Motor neuron (in vitro differentiated cells): Measurements from ENCODE around the gene GLB1L2. TPM values are rescaled to one million over a fixed set of nuclear protein-coding genes. Genes with fewer than 3 reads are reported as not detected.

Experiments used
- ATAC-seq, 8 experiments: fragments of 200-7000 bp; cut with Tn5 transposase; replicated peaks in 6 of 8; 2 replicates each; pipeline ENCODE4 v1.8.0; 2021; ENCODE audit warnings: mild to moderate bottlenecking in 8 of 8, moderate library complexity in 8 of 8
- H3K27ac ChIP-seq, 2 donors: fragments of 250-450 bp; sonication (Bioruptor Pico); 2 replicates each; pipeline ENCODE4 v1.9.0; 2021; ENCODE audit warnings: antibody characterized with exemption in 2 of 2, mild to moderate bottlenecking in 2 of 2, moderate library complexity in 1 of 2
- H3K4me1 ChIP-seq, 2 donors: fragments of 250-450 bp; sonication (Bioruptor Pico); replicated peaks in 1 of 2; 2 replicates each; pipeline ENCODE4 v1.6.1; 2021; ENCODE audit warnings: antibody characterized with exemption in 2 of 2, mild to moderate bottlenecking in 2 of 2, moderate library complexity in 1 of 2
- H3K4me3 ChIP-seq, 5 donors: fragments of 250-450 bp; sonication (Bioruptor Pico); 2 replicates each; pipeline ENCODE4 v1.9.0; 2021; ENCODE audit warnings: antibody characterized with exemption in 5 of 5, mild to moderate bottlenecking in 5 of 5, moderate library complexity in 4 of 5
- WGBS, 10 experiments: fragments of 450-650 bp; shearing (Covaris generic); methylation state at CpG; one replicate each; pipeline ENCODE4 v1.0.0; 2022; 5-methylcytosine and 5-hydroxymethylcytosine counted together
- in situ Hi-C, 9 experiments: fragments of 400-800 bp; cut with MboI; loops; one replicate each; pipeline ENCODE4 v1.15.0; 2021; ENCODE audit warnings: low sequenced_read_pairs in 9 of 9, low pct_unique_long_range_greater_than_20kb in 2 of 9; ENCODE audit not compliant: unreplicated experiment in 9 of 9
- total RNA-seq, 8 experiments: library from RNA; unstranded; fragments of 300-600 nt; gene quantifications; 2 replicates each; pipeline versions ENCODE4 v1.2.3 to v1.2.4, GENCODE V29; 2022

Gene GLB1L2
- total RNA-seq, 8 experiments from 2014 or later: 1.8 to 13.6 (median 5.2) TPM

DNA sequence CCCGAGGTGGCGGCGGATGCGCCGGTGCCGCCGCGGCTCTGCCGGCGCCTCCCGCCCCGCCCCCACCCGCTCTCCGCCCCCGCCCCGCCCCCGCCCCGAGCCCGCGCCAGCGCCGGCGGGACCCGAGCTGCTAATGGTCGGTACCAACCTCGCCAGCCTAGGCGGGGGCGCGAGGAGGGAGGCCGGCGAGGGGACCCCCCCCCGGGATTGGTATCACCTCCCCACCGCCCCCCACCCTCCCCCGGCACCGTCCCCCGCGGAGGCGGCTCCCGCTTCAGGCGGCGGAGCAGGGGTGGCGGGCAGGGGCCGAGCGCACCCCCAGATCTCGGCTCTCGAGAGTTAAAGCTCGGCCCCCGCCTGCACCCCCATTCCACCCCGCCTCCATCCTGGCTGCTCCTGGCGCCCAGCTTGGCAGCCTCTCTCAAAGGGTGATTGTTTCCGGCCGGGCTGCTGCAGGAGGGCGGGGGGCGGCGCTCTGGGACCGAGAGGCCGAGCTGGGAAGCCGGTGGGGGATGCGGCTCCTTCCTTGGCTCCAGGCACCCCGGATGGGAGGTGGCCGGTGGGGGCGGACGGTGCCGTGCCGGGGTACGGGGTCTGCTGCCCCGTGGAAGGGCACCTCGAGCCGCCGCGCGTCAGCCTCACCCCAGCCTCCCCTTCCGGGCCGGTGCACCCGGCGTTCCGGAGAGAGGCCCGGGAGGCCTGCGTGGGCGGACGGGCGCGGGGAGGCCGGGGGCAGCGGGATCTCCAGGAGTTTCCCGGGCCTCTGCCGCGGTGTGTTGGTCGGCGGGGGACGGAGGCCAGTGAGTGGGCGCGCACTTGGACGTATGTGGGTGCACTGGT, 80.6 kb downstream of the GLB1L2 start, which contains the start of gene B3GAT1:
Gene B3GAT1, minus strand, starts transcription at position 40 of the 840 bp plus-strand sequence. CDS start 24,583 bp downstream, outside the sequence.
- Histone ChIP-seq H3K4me3 (peak within 1 kb of the TSS; percentile 58 to 94 (median 73)), H3K27ac (peak within 1 kb of the TSS; percentile 66 to 67), H3K4me1 (peaks cover 49 to 54% of the 10 kb centered on the region in 2 donors)
- in situ Hi-C loops: no loop called here
- ATAC-seq: peak in 6 of 8 experiments; percentile 57 to 75 (median 73)
- no CpG with 5 or more reads among the region's 94 CpGs for WGBS, 10 experiments

DNA sequence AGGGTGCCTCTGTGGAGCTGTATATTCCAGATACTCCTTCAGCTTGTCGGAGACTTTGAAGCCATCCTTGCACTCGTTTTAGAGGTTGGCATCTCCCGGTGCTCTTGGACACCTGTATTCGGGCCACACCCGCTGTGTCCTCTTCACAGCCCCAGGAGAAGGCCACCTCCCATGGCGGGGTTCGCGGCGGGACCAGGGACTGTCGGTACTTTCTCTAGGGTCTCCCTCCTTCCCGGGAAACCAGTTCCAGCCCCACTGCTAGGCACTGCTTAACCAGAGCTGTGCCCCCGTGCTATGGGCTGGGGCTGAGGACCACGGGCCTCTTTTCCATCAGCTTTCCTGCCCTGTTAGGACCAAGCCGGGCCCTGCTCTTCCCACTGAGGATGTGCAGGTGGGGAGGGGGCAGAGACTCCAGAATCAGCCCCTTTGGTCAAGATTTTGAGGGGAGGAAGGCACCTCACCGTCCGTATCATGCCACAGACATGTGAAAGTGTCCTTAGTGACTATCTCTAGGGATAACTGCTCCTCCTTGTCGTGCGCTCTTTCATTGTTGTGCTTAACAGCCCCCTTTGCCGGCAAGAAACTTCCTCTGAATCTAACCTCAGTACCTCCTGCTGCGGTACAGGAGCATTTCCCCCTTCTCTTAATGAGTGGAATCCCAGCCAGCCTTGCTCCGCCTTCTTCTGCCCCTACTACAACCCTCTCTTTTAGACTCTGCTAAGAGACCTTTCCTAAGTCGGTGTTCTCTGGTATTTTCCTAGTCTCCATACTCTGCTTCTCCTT, 81.4 kb downstream of the GLB1L2 start:
- no peak overlapping the region for H3K27ac ChIP-seq

DNA sequence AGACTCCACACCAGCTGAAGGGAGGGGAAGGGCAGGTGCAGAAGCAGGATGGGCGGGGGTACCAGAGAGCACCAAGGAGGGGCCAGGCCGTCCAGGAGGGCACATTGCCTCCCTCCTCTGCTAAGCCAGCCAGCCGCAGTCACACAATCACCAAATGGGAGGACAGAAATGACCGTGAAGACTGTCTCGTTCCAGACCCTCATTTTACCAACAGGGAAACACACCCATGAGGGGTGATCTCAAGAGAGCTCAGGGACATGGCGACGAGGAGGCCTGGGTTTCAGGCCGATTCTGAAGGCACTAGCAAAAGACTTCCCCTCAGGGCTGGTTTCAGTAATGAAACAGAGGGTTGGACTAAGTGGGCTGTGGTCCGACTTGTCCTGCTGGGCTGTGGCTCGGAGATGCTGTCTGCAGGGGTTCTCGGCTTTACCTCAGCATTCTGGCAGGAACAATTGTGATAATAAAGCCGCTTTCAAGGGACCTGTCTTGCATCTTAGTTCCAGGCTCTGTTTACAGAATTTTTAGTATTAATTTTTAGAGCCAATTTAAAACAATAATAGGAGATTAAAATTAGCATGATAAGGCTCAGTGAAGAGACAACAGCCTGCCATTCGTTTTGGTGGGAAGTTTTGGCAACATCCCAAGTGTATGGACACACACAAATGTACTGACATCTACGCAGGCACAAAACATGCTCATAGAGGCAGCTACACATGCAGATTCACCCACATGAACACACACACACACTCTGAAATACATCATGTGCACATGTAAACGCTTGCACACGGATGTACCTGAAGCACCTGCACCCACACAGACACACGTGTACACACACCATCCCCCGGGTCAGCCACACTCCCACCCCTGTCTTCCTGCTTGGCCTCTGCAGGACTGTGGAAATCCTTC, 82.3 kb downstream of the GLB1L2 start:
- Histone ChIP-seq H3K4me1 (peaks cover 49 to 63% of the 10 kb centered on the region in 2 donors), H3K4me3 (peak overlapping the region in 1 of 5 donors; percentile 73), H3K27ac (no peak overlapping the region)

More for the DNA sequence above, 81.4 kb downstream of the GLB1L2 start:
- in situ Hi-C loops: no loop called here
- ATAC-seq: no peak
- 0 to 35% (median 16%) methylated on average over 1 to 10 of the region's 22 CpGs; no CpG with 5 or more reads in 3 of the 10 experiments for WGBS, 10 experiments
- H3K4me1 ChIP-seq: peaks cover 49 to 60% of the 10 kb centered on the region in 2 donors
- H3K4me3 ChIP-seq: peak overlapping the region; percentile 58 to 94 (median 73)

DNA sequence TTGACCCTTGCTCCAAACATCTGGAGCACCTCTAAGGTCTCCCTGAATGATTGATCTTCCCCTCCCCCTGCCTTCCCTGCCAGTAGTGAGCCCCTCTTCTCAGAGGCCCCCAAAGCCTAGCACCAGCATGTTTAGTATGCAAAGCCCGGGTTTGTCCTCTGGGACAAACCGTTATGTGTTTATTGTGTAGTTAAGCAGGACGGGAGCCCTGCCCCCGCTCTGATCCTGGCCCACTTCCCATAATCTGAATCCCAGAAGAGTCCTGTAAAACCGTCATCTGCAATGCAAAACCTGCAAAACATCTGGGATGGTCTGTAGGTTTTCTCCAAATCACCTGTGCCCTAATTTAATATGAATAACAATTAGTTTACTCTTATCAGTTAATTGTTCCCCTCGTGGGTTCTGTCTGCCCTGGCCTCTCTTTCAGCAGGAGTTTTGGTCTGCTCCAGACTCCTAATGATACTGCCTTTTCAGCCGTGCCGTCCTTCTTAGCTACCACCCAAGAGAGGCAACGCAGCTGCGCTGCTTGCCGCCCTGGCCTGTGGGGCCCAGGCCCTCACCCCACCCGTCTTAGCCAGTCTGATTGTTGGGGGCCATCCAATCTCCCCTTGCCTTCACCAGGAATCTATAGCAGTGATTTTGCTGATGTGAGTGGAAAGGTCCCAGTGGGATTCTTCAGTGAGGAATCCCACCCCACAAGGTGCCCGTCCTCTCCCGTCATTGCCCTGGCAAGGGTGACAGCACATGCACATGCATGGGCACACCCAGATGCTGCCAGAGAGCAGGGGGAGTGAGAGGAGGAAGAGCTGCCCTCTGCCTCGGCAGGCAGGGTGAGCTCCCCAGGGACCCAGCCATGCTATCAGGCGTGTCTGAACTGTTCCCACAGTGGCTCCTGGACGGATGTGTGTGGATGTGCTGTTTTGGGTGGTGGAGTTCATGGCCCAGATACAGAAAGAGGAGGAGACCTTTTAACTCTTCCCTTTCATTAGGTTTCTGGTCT, 83.3 kb downstream of the GLB1L2 start:
- WGBS, 10 experiments: 0 to 50% (median 26%) methylated on average over 1 to 5 of the region's 17 CpGs; no CpG with 5 or more reads in 3 of the 10 experiments
- in situ Hi-C loops: no loop called here
- Histone ChIP-seq H3K4me1 (peaks cover 39 to 53% of the 10 kb centered on the region in 2 donors), H3K27ac (no peak overlapping the region), H3K4me3 (no peak overlapping the region)
- ATAC-seq: no peak

More for the DNA sequence above, 82.3 kb downstream of the GLB1L2 start:
- 11 to 76% (median 46%) methylated on average over 2 to 12 of the region's 18 CpGs; no CpG with 5 or more reads in 2 of the 10 experiments for WGBS, 10 experiments
- no peak for ATAC-seq
- in situ Hi-C loops: no loop called here

DNA sequence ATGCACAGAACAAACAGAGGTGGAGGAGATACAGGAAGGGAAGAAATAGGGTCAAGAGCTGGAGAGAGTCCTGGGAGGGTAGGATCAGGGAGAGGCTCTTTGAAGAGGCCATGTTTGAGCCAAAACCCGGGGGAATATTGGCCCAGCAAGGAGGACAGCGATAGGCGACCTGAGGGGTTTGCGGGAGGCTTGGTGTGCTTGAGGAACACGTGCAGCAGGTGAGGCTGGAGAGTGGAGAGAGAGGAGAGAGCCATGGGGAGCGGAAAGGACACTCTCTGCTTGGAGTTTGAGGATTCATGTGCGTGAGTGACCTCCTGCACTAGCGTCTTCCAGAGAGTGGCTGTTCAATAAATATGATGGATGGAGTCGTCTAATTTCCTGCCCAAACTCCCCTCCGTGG, 84.9 kb downstream of the GLB1L2 start:
- in situ Hi-C loops: no loop called here

DNA sequence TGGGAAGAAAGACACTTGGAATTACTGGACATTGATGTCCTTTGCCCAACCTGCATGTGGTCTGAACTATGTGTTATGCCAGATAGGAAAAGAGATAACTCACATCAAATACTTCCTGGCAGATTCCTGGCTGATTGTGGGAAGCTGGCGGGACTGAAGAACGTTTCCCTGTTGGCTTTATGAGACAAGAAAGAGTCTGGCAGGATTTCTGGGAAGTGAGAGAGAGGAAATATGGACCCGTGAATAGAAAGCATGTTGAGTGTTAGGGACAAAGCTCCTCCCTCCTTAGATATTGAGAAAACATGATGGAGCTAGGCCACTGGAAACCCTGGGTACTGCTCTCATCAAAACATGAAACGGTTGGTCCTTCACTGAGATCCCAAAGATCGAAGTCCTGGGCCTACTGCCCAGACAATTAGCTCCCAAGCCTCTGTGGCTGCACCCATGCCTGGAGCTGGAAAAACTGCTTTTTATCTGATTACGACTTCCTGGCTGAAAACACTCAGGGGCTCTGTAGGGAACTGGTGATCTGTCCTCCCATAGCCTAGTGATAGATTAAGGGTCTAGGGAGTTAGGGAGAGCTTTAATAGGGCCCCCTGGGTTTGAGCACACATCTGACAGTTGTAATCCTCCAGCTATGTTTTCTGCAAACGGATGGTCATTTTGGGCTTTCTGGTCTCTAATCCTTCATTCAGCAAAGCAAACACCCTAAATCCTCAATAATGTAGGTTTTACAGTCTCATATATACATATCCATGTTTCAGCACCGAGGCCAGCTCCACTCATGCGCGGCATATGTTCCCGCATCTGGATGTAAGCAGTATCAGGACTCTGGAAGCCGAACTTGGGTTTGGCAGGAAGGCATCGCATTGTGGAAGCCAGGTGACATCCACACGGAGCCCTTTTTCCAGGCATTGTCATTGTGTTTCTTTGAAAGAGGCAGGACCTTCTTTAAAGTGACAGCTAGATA, 86.4 kb downstream of the GLB1L2 start:
- peak in 4 of 8 experiments; percentile 12 to 88 (median 62) for ATAC-seq
- 3 to 92% (median 71%) methylated on average over 2 to 12 of the region's 14 CpGs; no CpG with 5 or more reads in 1 of the 10 experiments for WGBS, 10 experiments
- Histone ChIP-seq H3K27ac (no peak overlapping the region), H3K4me3 (no peak overlapping the region), H3K4me1 (peaks cover 29 to 41% of the 10 kb centered on the region in 2 donors)
- in situ Hi-C loops: no loop called here

More for the DNA sequence above, 84.9 kb downstream of the GLB1L2 start:
- no peak overlapping the region for H3K27ac ChIP-seq
- peaks cover 31 to 44% of the 10 kb centered on the region in 2 donors for H3K4me1 ChIP-seq
- no peak overlapping the region for H3K4me3 ChIP-seq
- no peak for ATAC-seq
- 0 to 98% (median 60%) methylated on average over 1 to 8 of the region's 10 CpGs for WGBS, 10 experiments

DNA sequence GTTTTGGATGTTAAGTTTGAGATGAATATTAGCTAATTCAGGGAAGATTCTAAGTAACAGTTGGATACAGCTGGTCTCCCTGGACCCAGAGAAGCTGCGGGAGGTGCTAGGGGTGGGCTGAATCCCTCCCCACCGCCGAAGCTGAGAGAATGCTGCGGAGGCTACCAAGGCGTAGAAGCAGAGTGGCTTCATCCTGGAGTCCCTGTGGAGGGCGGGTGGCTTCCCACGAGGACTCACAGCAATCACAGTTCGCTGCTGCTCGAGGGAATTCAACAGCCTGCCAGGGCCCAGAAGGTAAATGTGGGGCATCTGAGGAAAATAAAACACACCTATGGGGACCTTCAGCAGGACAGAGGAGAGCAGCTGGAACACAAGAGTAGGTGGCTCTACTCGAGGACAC, 91.3 kb downstream of the GLB1L2 start:
- no peak for ATAC-seq
- H3K4me3 ChIP-seq: no peak overlapping the region
- H3K27ac ChIP-seq: no peak overlapping the region
- peaks cover 0 to 11% of the 10 kb centered on the region in 2 donors for H3K4me1 ChIP-seq
- WGBS, 10 experiments: 0 to 100% (median 82%) methylated on average over 1 to 7 of the region's 10 CpGs; no CpG with 5 or more reads in 2 of the 10 experiments
- in situ Hi-C loops: no loop called here

DNA sequence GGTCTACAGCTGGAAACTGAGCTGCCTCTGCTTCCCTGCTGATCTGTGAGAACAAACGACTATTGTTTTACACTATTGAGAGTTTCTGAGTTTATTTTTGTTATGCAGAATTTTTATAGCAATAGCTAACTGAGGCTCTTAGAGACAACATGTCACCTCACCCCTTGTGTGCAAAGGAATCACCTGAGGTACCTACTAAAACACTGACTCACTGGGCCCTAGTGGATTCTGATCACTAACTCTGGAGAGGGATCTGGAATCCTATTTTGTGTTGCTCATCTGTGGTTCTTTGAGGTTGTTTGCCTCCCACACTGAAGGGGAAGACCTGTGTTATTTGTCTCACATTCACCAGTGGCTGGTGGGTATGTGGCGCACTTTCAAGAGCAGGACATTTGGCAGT, 93.6 kb downstream of the GLB1L2 start:
- in situ Hi-C loops: no loop called here
- 0 to 57% (median 23%) methylated on average over 1 to 2 of the region's 2 CpGs; no CpG with 5 or more reads in 4 of the 10 experiments for WGBS, 10 experiments

More for the DNA sequence above, 93.6 kb downstream of the GLB1L2 start:
- no peak overlapping the region for H3K4me3 ChIP-seq
- no peak overlapping the region for H3K27ac ChIP-seq
- peaks cover 19 to 25% of the 10 kb centered on the region in 2 donors for H3K4me1 ChIP-seq
- ATAC-seq: no peak
